Measurements from ENCODE around the gene CHIA.

CHIA gene

GRCh38 chr1:111369645-111370044, 79.0 kb downstream of the CHIA start:
- no peak for DNase-seq

Data from DMS 273 treated with DMSO at 0.1 percent for 48 hours (cell line).